HEK293T (cell line): ENCODE data around the gene SMARCAD1.

ENCODE experiments used
- CTCF ChIA-PET: fragments of 350-600 bp; formaldehyde crosslinking; extraction: SDS; loops from one replicate; lab custom pipeline; 2021; ENCODE audit warnings: antibody characterized with exemption, inconsistent platforms; lab: Yijun Ruan, JAX
- POLR2A ChIA-PET: fragments of 350-600 bp; formaldehyde crosslinking; extraction: SDS; loops from one replicate; lab custom pipeline; 2020; ENCODE audit warnings: antibody characterized with exemption, inconsistent platforms; lab: Yijun Ruan, JAX
- DNase-seq: peaks from one replicate; pipeline ENCODE4 v3.0.0; 2012; ENCODE audit warnings: mixed read lengths; ENCODE audit errors: extremely low spot score
- ARNT ChIP-seq: fragments of 450-650 bp; IDR thresholded peaks from 2 replicates; pipeline ENCODE4 v1.6.1; 2017; ENCODE audit warnings: mild to moderate bottlenecking
- BHLHE40 ChIP-seq: fragments of 450-650 bp; IDR thresholded peaks from 2 replicates; pipeline ENCODE4 v1.6.1; 2016; ENCODE audit warnings: mild to moderate bottlenecking, moderate library complexity, borderline replicate concordance
- CTBP1 ChIP-seq: fragments of 450-650 bp; IDR thresholded peaks from 2 replicates; pipeline ENCODE4 v1.6.1; 2016; ENCODE audit warnings: borderline replicate concordance
- ELF4 ChIP-seq: fragments of 450-650 bp; IDR thresholded peaks from 2 replicates; pipeline ENCODE4 v1.6.1; 2017; ENCODE audit warnings: antibody characterized with exemption
- FOXA1 ChIP-seq: fragments of 450-650 bp; IDR thresholded peaks from 2 replicates; pipeline ENCODE4 v1.6.1; 2016; ENCODE audit warnings: mild to moderate bottlenecking
- FOXK2 ChIP-seq: fragments of 450-650 bp; IDR thresholded peaks from 2 replicates; pipeline ENCODE4 v1.6.1; 2016; ENCODE audit warnings: mild to moderate bottlenecking
- FOXM1 ChIP-seq: fragments of 450-650 bp; IDR thresholded peaks from 2 replicates; pipeline ENCODE4 v1.6.1; 2017; ENCODE audit warnings: mild to moderate bottlenecking, borderline replicate concordance
- HDGF ChIP-seq: fragments of 450-650 bp; IDR thresholded peaks from 2 replicates; pipeline ENCODE4 v1.6.1; 2017; ENCODE audit warnings: antibody characterized with exemption, borderline replicate concordance
- L3MBTL2 ChIP-seq: fragments of 450-650 bp; conservative IDR thresholded peaks from 2 replicates; pipeline ENCODE4 v1.6.1; 2016; ENCODE audit warnings: mild to moderate bottlenecking
- LEF1 ChIP-seq: fragments of 450-650 bp; IDR thresholded peaks from 2 replicates; pipeline ENCODE4 v1.6.1; 2017; ENCODE audit warnings: mild to moderate bottlenecking, borderline replicate concordance
- NFRKB ChIP-seq: fragments of 450-650 bp; IDR thresholded peaks from 2 replicates; pipeline ENCODE4 v1.6.1; 2016; ENCODE audit warnings: mild to moderate bottlenecking, moderate library complexity
- SP1 ChIP-seq: fragments of 450-650 bp; IDR thresholded peaks from 2 replicates; pipeline ENCODE4 v1.6.1; 2017
- SUZ12 ChIP-seq: fragments of 450-650 bp; IDR thresholded peaks from 2 replicates; pipeline ENCODE4 v1.6.1; 2016; ENCODE audit warnings: mild to moderate bottlenecking
- TARDBP ChIP-seq: fragments of 450-650 bp; IDR thresholded peaks from 2 replicates; pipeline ENCODE4 v1.6.1; 2016
- ZNF384 ChIP-seq: fragments of 450-650 bp; IDR thresholded peaks from 2 replicates; pipeline ENCODE4 v1.6.1; 2016
- TF ChIP-seq, protein P1 (sequence below): fragments of 450-650 bp; IDR thresholded peaks from 2 replicates; pipeline ENCODE4 v1.6.1; 2016

SMARCAD1 gene

DNA sequence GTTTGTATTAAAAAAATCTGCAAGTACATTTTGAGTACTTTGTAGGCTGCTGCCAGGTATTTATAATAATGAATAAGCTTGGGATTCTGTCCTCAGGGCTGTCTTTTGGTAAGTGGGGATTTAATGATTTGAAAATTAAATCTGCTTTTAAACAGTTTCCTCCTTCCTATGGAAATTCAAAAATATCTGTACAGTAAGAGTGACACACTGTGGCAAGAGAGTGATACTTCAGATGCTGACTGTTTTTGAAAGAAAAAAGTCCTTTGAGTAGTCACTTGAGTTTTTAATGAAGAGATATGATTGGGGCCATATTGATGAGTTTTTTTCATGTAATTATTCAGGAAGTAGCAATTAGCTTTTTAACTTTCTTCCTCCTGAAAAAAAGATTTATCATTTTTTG lies 49.2 kb downstream of the SMARCAD1 start:
- POLR2A ChIA-PET = no interaction called here
- CTCF ChIA-PET = no interaction called here
- TF ChIP-seq FOXK2 (no peak), CTBP1 (no peak), ARNT (no peak), HDGF (no peak), NFRKB (no peak), FOXA1 (no peak), ELF4 (no peak), ZNF384 (no peak), FOXM1 (no peak), LEF1 (no peak), BHLHE40 (no peak), TARDBP (no peak), SP1 (no peak), L3MBTL2 (no peak), SUZ12 (no peak)
- TF ChIP-seq, protein P1, sequence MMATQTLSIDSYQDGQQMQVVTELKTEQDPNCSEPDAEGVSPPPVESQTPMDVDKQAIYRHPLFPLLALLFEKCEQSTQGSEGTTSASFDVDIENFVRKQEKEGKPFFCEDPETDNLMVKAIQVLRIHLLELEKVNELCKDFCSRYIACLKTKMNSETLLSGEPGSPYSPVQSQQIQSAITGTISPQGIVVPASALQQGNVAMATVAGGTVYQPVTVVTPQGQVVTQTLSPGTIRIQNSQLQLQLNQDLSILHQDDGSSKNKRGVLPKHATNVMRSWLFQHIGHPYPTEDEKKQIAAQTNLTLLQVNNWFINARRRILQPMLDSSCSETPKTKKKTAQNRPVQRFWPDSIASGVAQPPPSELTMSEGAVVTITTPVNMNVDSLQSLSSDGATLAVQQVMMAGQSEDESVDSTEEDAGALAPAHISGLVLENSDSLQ = no peak
- DNase-seq = no peak

DNA sequence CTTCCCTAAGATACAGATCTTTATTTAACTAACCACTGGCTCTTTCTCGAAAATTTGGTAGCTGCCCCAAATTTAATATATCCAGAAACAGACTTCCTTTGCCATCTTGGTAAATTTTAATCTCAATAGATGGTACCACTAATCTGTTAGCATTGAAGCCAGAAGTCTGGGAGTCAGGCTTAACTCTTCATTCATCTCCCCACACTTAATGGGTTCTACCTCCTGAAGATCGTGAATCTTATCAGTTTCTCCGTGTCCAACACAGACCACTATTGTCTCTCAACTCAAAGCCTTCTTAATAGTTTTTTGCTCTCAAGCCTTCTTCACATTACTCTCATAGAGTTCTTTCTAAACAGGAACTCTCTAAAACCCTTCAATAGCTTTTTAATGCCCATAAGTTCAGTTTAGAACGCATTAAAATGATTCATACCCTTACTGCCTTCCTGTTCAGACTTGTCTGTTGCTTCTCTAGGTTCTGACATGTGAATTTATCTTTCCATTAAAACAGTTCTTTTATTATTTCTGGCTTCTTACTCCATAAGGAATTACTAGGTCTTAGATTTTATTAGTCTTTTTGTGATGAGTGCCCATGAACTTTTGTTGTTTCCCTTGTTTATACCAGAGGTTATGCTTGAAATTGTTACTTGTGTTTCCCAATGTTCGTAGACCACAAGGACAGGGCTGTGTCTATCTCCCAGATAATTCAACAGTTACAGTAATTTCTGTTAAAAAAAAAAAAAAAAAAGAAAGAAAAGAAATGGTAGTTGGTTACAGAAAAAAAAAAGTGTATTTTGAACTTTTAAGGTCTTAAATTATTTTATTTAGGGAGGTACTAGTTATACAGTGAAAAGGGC lies 54.7 kb downstream of the SMARCAD1 start:
- ChIA-PET CTCF (no interaction called here), POLR2A (no interaction called here)
- TF ChIP-seq, protein P1 = peak; percentile 92
- TF ChIP-seq CTBP1 = peak; percentile 24; the same call in 1 of the 2 replicates
- no peak for TF ChIP-seq TARDBP
- peak; percentile 6 for DNase-seq

DNA sequence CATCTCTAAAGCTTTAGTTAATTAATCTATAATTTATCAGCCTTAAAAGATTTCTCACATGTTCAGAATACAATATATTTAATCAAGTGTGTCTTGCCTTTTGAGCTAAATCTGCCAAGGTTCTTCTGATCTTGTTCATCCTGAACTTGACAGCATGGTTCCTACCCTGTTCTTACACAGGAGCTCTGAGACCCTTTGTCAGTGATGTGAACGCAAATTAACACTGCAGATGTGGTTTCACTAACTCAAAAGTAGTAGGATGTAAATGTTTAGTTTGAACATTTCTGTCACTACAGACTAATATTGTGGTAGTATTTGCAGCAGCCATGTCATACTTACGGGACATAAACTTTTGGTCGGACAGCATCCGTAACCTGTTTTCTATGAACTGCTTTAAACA lies 59.4 kb downstream of the SMARCAD1 start:
- CTCF ChIA-PET = no interaction called here
- TF ChIP-seq LEF1 (no peak), BHLHE40 (no peak), ELF4 (no peak), FOXM1 (no peak), TARDBP (no peak), HDGF (no peak), ZNF384 (no peak), FOXA1 (no peak), ARNT (no peak), SP1 (no peak), L3MBTL2 (no peak), NFRKB (no peak), CTBP1 (no peak), FOXK2 (no peak), SUZ12 (no peak)
- TF ChIP-seq, protein P1 = no peak
- POLR2A ChIA-PET = no interaction called here
- no peak for DNase-seq

DNA sequence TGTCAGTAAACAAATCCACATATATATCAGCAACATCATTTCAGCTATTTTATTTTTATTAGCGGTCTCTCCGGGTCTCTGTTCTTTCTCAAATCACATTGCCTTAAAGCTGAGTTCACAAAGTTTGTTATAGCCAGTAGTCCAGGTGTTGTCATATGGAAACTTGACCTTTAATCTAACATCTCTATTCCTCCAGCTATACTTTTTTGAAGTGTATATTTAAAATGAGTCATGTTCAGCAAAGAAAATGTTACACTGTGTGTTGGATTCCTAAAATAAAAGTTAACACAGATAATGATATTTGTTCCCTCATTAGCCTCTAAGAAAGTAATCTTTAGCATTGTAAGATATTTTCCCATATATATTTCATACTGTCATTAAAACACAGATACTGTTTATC lies 63.6 kb downstream of the SMARCAD1 start:
- no peak for TF ChIP-seq SUZ12
- TF ChIP-seq ELF4 = no peak
- no peak for TF ChIP-seq FOXM1
- TF ChIP-seq LEF1 = no peak
- no peak for DNase-seq
- CTCF ChIA-PET = no interaction called here
- POLR2A ChIA-PET = no interaction called here

DNA sequence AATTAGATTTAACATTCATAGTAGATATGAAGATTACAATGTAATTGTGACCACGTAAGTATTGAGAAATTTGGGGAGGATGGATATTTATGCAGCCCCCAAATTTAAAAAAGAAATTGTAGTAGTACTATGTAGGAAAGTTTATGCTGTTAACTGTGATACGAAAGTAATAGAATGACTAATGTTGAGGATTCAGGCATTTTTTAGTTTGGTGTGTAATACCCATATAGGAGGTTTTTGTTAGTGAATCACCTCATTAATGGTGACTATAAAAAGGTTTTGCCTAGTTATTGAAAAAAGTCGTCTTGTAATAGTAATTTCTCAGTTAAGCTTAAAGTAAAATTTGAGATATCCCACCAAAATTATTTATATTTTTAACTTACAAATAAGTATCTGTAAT lies 67.2 kb downstream of the SMARCAD1 start:
- DNase-seq = no peak
- CTCF ChIA-PET = no interaction called here
- TF ChIP-seq HDGF = no peak
- TF ChIP-seq BHLHE40 = no peak
- no peak for TF ChIP-seq FOXA1
- TF ChIP-seq, protein P1 = no peak
- TF ChIP-seq FOXM1 = no peak
- no peak for TF ChIP-seq SP1
- TF ChIP-seq CTBP1 = no peak
- TF ChIP-seq LEF1 = no peak
- TF ChIP-seq TARDBP = no peak
- TF ChIP-seq FOXK2 = no peak
- TF ChIP-seq ARNT = no peak
- TF ChIP-seq ELF4 = no peak
- POLR2A ChIA-PET = interaction anchor here (0.6 kb wide), 1 partner anchor 12 kb away, joined by 3 read pairs; no protein-coding TSS in a partner anchor

DNA sequence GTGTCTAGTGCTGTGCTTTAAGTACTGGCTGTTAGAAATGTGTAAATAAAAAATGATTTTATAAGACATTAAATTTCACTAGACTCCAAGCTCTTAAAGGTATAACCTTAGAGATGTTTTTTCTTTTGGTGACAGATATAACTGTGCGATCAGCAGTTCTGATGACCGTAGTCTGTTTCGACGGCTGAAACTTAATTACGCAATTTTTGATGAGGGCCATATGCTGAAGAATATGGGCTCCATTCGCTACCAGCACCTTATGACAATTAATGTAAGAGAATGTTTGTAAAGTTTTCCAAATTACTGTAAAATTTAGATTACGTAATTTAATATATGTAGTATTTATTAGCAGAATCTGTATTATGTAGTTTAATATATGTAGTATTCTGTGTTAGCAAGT lies 68.5 kb downstream of the SMARCAD1 start:
- no peak for DNase-seq
- TF ChIP-seq NFRKB (no peak), ELF4 (no peak), LEF1 (no peak), SUZ12 (no peak), TARDBP (no peak)
- ChIA-PET POLR2A (no interaction called here), CTCF (no interaction called here)
